Measurements from ENCODE around the gene MYL12A. TPM values are rescaled to one million over a fixed set of nuclear protein-coding genes. Genes with fewer than 3 reads are reported as not detected.

The MYL12A gene
- total and polyA plus RNA-seq, 8 donors, result 148 to 630 (median 255) TPM

DNA sequence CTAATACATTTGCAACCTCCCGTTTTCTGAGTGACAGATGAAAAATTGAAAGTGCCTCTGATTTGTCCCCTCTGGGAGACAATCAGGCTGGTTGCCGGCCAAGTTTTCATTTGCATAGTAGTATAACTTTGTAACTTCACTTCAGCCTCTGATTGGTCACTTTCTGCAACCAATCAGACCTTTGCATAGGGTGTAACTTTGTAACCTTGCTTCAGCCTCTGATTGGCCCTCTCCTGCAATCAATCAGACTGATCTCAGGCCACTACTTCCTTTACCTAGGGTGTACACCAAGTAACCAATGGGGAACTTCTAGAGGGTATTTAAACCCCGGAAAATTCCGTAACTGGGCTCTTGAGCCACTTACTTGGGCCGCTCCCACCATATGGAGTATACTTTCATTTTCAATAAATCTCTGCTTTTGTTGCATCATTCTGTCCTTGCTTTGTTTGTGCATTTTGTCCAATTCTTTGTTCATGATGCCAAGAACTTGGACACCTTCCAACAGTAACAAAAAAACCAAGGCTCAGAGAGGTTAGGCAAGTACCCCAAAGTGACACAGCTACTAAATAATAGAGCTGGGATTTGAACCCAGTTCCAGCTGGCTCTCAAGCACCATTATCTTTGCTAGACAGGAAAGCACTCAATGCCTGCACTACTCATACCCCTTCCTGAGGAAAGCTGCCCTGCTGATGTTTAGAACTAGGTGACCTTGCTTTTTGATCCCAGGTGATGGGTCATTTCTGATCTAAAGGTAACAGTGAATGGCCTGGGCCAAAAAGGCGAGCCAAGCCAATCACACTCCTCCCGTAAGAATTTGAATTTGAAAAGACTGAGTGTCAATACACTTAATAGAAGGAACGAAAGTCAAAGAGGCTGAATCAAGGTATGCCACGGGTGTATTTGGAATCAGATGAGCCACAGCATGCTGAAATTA, 16.9 kb upstream of the MYL12A start:
- 79 to 90% (median 84%) methylated on average over 9 of the region's 9 CpGs for WGBS, 5 donors
- DNase-seq, result no peak
- intact Hi-C loops (cut with DNase I; ENCODE audit: low total_unique reads), result no loop called here

GRCh38 chr18:3233004-3233403, 14.6 kb upstream of the MYL12A start:
- peaks cover 0 to 22% (median 5%) of the 10 kb centered on the region in 4 donors for H3K4me1 ChIP-seq
- DNase-seq, result no peak
- intact Hi-C loops (cut with DNase I; ENCODE audit: low total_unique reads), result no loop called here
- H3K36me3 ChIP-seq, result no peaks in the 10 kb centered on the region
- no peaks in the 10 kb centered on the region for H3K9me3 ChIP-seq
- H3K27me3 ChIP-seq, result no peaks in the 10 kb centered on the region
- H3K4me3 ChIP-seq, result no peak overlapping the region
- WGBS, 5 donors, result 84 to 95% (median 88%) methylated on average over 1 of the region's 1 CpG
- H3K27ac ChIP-seq, result no peak overlapping the region
- TF ChIP-seq POLR2A (IDR thresholded peaks at IDR 0.05) (no peak), CTCF (IDR thresholded peaks at IDR 0.05) (no peak)

More for the DNA sequence above, 16.9 kb upstream of the MYL12A start:
- no peak for TF ChIP-seq EP300 (IDR thresholded peaks at IDR 0.05)
- TF ChIP-seq POLR2A (IDR thresholded peaks at IDR 0.05), result no peak
- TF ChIP-seq CTCF (IDR thresholded peaks at IDR 0.05), result no peak
- TF ChIP-seq POLR2AphosphoS5 (IDR thresholded peaks at IDR 0.05), result no peak
- no peaks in the 10 kb centered on the region for H3K36me3 ChIP-seq
- H3K9me3 ChIP-seq, result no peaks in the 10 kb centered on the region
- peaks cover 0 to 22% (median 5%) of the 10 kb centered on the region in 4 donors for H3K4me1 ChIP-seq
- H3K27ac ChIP-seq, result no peak overlapping the region
- no peak overlapping the region for H3K4me3 ChIP-seq
- no peaks in the 10 kb centered on the region for H3K27me3 ChIP-seq

DNA sequence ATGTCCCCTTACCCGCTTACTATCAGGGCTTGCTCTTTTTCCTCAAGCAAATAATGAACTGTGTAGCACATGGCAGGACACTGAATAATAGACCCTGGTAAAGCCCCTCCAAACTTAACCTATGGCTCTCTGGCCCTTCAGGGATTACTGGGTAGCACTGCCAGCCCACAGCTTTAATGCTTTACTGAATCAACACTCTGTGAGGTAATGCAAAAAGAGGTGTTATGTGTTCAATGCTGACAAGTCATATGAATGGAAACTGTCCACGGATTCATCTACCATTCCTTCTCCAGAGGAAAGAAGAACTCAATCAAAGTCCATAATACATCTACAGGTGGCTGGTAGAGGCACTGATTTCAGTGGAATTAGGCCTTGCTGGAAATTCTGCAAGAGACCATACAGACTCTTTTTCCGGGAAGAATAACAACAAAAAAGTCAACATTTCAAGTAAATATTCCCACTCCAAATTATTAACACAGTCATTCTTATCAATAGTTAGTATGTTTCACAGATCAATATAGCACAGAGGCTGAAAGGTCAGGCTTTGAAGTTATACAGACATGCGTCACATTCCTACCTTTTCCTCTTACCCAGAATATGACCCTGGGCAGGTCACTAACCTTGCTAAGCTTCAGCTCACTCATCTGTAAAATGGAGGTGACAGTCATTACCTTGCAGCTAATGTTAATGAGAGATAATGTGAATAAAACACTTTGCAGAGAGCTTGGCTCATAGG, 14.0 kb upstream of the MYL12A start:
- no peak overlapping the region for H3K4me3 ChIP-seq
- H3K36me3 ChIP-seq, result no peaks in the 10 kb centered on the region
- H3K27me3 ChIP-seq, result no peaks in the 10 kb centered on the region
- no peaks in the 10 kb centered on the region for H3K9me3 ChIP-seq
- intact Hi-C loops (cut with DNase I; ENCODE audit: low total_unique reads), result no loop called here
- DNase-seq, result no peak
- H3K27ac ChIP-seq, result peak overlapping the region in 1 of 5 donors; percentile 26
- 43 to 64% (median 53%) methylated on average over 4 of the region's 4 CpGs for WGBS, 5 donors
- TF ChIP-seq EP300 (IDR thresholded peaks at IDR 0.05) (no peak), CTCF (IDR thresholded peaks at IDR 0.05) (no peak), POLR2AphosphoS5 (IDR thresholded peaks at IDR 0.05) (no peak), POLR2A (IDR thresholded peaks at IDR 0.05) (no peak)
- H3K4me1 ChIP-seq, result peaks cover 0 to 22% (median 5%) of the 10 kb centered on the region in 4 donors

DNA sequence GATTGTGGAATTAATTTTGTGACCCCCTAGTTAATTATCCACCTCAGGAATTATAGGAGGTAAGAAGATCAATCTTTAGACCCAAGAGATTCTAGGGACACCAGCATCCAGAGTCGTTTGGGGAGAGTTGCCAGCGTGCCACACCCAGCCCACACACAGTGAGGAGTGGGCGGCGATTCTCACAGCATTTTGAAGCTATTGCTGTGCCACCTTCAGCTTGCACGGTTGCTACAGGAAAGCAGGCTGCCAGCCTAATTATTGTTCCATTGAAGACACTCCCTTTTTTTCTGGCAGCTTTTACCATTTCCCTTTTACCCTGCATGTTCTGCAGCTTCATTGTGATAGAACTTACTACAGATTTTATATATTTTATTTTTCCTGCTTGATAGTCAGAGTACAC, 13.1 kb upstream of the MYL12A start:
- intact Hi-C loops (cut with DNase I; ENCODE audit: low total_unique reads), result no loop called here
- DNase-seq, result no peak
- H3K4me3 ChIP-seq, result no peak overlapping the region
- H3K36me3 ChIP-seq, result no peaks in the 10 kb centered on the region
- H3K9me3 ChIP-seq, result no peaks in the 10 kb centered on the region
- WGBS, 5 donors, result 21 to 56% (median 36%) methylated on average over 3 to 5 of the region's 5 CpGs
- peaks cover 0 to 22% (median 5%) of the 10 kb centered on the region in 4 donors for H3K4me1 ChIP-seq
- H3K27me3 ChIP-seq, result no peaks in the 10 kb centered on the region
- no peak overlapping the region for H3K27ac ChIP-seq
- no peak for TF ChIP-seq POLR2AphosphoS5 (IDR thresholded peaks at IDR 0.05)
- TF ChIP-seq CTCF (IDR thresholded peaks at IDR 0.05), result no peak
- no peak for TF ChIP-seq POLR2A (IDR thresholded peaks at IDR 0.05)
- no peak for TF ChIP-seq EP300 (IDR thresholded peaks at IDR 0.05)
